Activated CD8-positive, alpha-beta T cell treated with anti-CD3 and anti-CD28 coated beads for 36 hours (primary cell): ENCODE measurements around the gene GPR4. TPM values are rescaled to one million over a fixed set of nuclear protein-coding genes. Genes with fewer than 3 reads are reported as not detected.

Source experiments
- ATAC-seq: fragments of 200-7000 bp; cut with Tn5 transposase; one replicate; pipeline ENCODE4 v1.10.0; 2021; ENCODE audit warnings: mild to moderate bottlenecking, moderate library complexity
- CTCF ChIA-PET: fragments of 350-600 bp; sonication (Branson Sonifier 250); formaldehyde crosslinking; loops from one replicate; lab custom pipeline; 2021; ENCODE audit warnings: antibody characterized with exemption; lab: Charles Lee
- POLR2A ChIA-PET: fragments of 350-600 bp; sonication (Branson Sonifier 250); formaldehyde crosslinking; loops from one replicate; lab custom pipeline; 2021; ENCODE audit warnings: antibody characterized with exemption; lab: Charles Lee
- DNase-seq: peaks from one replicate; pipeline ENCODE4 v3.0.0-alpha.2; 2020
- H3K27ac Mint-ChIP-seq: one replicate; pipeline ENCODE4 v1.8.0; 2021; ENCODE audit warnings: mild to moderate bottlenecking, mixed read lengths
- H3K27me3 Mint-ChIP-seq: one replicate; pipeline ENCODE4 v1.8.0; 2021; ENCODE audit warnings: mixed read lengths
- H3K36me3 Mint-ChIP-seq: one replicate; pipeline ENCODE4 v1.8.0; 2021; ENCODE audit warnings: low read depth, mixed read lengths
- H3K4me1 Mint-ChIP-seq: one replicate; pipeline ENCODE4 v1.8.0; 2021; ENCODE audit warnings: low read depth, mixed read lengths
- H3K4me3 Mint-ChIP-seq: one replicate; pipeline ENCODE4 v1.8.0; 2021; ENCODE audit warnings: mild to moderate bottlenecking, moderate library complexity, mixed read lengths
- H3K9me3 Mint-ChIP-seq: one replicate; pipeline ENCODE4 v1.8.0; 2021; ENCODE audit warnings: mixed read lengths
- intact Hi-C: fragments of 100-400 bp; cut with micrococcal nuclease; formaldehyde crosslinking; loops from one replicate; pipeline ENCODE4 v1.10.0; 2022
- total RNA-seq, 2 experiments: library from RNA; stranded (reverse); gene quantifications; one replicate each; pipeline ENCODE4 v1.2.3, GENCODE V29; 2021
- TF ChIP-seq, protein P1 (sequence below): fragments of 200-600 bp; IDR thresholded peaks from one replicate; pipeline ENCODE4 v1.8.0; 2022; ENCODE audit warnings: antibody characterized with exemption, mild to moderate bottlenecking

The GPR4 gene
- total RNA-seq, 2 experiments from 2014 or later: not detected

DNA sequence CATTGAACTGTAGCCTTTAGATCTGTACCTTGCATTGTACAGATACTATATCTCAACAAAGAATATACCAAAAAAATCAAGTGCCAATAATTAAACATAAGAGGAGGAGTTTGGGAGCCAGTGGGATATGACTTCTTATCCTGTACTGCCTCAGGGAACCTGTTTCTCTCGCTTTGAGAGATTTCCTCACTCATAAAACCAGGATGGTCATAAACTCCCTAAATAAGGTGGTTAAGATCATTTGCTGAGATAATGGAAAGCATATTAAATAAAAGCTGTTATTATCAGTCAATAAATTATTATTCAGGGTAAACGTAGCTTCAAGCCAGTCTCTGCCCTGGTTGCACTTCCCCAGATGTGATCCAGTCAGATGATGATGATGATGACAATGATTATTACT is 34.4 kb downstream of the GPR4 start:
- no peaks in the 10 kb centered on the region for H3K9me3 Mint-ChIP-seq
- no peak overlapping the region for H3K4me3 Mint-ChIP-seq
- no peak for ATAC-seq
- TF ChIP-seq, protein P1, sequence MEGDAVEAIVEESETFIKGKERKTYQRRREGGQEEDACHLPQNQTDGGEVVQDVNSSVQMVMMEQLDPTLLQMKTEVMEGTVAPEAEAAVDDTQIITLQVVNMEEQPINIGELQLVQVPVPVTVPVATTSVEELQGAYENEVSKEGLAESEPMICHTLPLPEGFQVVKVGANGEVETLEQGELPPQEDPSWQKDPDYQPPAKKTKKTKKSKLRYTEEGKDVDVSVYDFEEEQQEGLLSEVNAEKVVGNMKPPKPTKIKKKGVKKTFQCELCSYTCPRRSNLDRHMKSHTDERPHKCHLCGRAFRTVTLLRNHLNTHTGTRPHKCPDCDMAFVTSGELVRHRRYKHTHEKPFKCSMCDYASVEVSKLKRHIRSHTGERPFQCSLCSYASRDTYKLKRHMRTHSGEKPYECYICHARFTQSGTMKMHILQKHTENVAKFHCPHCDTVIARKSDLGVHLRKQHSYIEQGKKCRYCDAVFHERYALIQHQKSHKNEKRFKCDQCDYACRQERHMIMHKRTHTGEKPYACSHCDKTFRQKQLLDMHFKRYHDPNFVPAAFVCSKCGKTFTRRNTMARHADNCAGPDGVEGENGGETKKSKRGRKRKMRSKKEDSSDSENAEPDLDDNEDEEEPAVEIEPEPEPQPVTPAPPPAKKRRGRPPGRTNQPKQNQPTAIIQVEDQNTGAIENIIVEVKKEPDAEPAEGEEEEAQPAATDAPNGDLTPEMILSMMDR: no peak
- H3K27me3 Mint-ChIP-seq: no peaks in the 10 kb centered on the region
- no peak for DNase-seq
- peaks cover 5% of the 10 kb centered on the region for H3K36me3 Mint-ChIP-seq
- no peak overlapping the region for H3K27ac Mint-ChIP-seq
- ChIA-PET CTCF (interaction anchor here (1.6 to 3.6 kb wide), 2 partner anchors 10 to 82 kb away, joined by 5 to 25 read pairs; no protein-coding TSS in a partner anchor), POLR2A (no interaction called here)
- intact Hi-C loops: no loop called here
- H3K4me1 Mint-ChIP-seq: peaks cover 23% of the 10 kb centered on the region

DNA sequence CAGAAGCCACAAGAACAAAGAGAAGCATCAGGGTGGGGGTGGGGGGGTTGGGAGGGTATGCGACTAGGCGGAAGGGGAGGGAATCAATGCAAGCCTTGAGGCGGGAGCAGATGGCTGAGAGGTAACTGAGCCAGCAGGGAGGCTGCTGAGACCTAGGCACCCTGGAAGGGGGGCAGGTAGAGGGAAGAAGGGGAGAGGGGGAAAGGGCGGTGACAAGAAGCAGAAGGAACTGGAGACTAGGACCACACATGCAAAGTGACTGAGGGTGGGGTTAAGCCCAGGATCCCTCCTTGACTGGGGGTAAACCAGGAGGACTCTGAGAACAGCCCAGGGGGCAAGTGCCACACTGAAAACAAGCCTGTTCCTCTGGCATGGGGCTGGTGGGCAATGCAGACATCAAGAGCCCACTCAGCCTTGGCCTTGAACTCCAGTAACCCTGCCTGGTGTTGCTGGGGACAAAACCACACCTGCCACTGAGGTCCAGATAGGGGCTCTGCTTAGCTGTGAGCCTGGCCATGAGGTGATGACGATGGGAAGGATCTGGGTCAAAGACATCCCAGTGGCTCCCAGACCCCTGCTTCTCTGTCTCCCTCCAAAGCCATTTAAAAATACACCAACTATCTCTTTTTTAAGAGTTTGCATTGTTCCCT is 37.8 kb downstream of the GPR4 start:
- peaks cover 21% of the 10 kb centered on the region for H3K4me1 Mint-ChIP-seq
- no peaks in the 10 kb centered on the region for H3K27me3 Mint-ChIP-seq
- H3K9me3 Mint-ChIP-seq: no peaks in the 10 kb centered on the region
- no peak overlapping the region for H3K4me3 Mint-ChIP-seq
- TF ChIP-seq, protein P1: no peak
- POLR2A ChIA-PET: no interaction called here
- ATAC-seq (no peak), DNase-seq (no peak)
- intact Hi-C loops: no loop called here
- H3K27ac Mint-ChIP-seq: peak overlapping the region; percentile 91
- CTCF ChIA-PET: no interaction called here
- H3K36me3 Mint-ChIP-seq: peaks cover 7% of the 10 kb centered on the region

DNA sequence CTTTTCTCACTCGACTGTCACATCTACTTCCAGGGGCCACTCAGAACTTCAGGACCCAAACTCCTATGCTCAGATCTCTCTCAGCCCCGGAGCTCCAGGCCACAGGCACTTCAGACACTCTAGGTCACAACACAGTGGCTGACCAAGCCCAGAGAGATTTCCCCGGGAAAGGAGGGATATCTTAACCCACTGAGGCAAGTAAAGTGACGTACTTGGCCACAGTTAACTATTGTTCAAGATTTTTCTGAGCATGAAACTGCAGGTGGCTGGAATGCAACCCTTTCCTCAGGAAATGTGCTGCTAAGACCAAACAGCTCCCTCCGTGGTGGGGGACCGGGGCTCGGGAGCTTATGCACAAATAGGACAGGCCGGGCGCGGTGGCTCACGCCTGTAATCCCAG is 41.3 kb downstream of the GPR4 start:
- TF ChIP-seq, protein P1: no peak
- ChIA-PET CTCF (interaction anchor here (0.7 to 1.5 kb wide), 4 partner anchors 12 to 68 kb away, joined by 3 read pairs; no protein-coding TSS in a partner anchor), POLR2A (interaction anchor here (0.9 to 1.5 kb wide), 2 partner anchors 14 to 31 kb away, joined by 3 to 6 read pairs; no protein-coding TSS in a partner anchor)
- Mint-ChIP-seq H3K27me3 (no peaks in the 10 kb centered on the region), H3K36me3 (peaks cover 7% of the 10 kb centered on the region), H3K27ac (no peak overlapping the region), H3K9me3 (no peaks in the 10 kb centered on the region), H3K4me3 (no peak overlapping the region), H3K4me1 (peaks cover 30% of the 10 kb centered on the region)
- DNase-seq (no peak), ATAC-seq (no peak)
- intact Hi-C loops: no loop called here

DNA sequence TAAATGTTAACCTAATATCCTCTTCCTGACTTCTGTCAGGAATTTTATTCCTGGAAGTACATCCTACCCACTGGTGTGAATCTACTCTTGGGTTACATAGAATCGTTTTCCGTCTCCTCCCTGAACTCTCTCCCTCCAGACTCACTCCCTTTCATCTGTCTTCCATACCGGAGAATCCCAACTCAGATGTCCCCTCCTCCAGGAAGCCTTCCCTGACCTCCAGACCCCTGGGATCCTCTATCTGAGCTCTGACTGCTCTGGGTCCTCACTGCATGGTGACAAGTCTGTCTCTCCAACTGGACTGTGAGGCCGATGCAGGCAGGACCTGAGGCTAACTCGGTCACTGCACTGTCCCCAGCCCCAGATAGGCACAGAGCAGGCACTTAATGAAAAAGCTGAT is 42.0 kb downstream of the GPR4 start:
- CTCF ChIA-PET: interaction anchor here (0.7 to 1.5 kb wide), 4 partner anchors 11 to 67 kb away, joined by 3 read pairs; no protein-coding TSS in a partner anchor

More for the DNA sequence above, 42.0 kb downstream of the GPR4 start:
- Mint-ChIP-seq H3K36me3 (peaks cover 7% of the 10 kb centered on the region), H3K4me1 (peaks cover 30% of the 10 kb centered on the region), H3K9me3 (no peaks in the 10 kb centered on the region), H3K27ac (no peak overlapping the region), H3K4me3 (no peak overlapping the region), H3K27me3 (no peaks in the 10 kb centered on the region)
- DNase-seq (no peak), ATAC-seq (no peak)
- POLR2A ChIA-PET: interaction anchor here (0.9 to 1.5 kb wide), 3 partner anchors 14 to 31 kb away, joined by 3 to 6 read pairs (median 3); no protein-coding TSS in a partner anchor
- intact Hi-C loops: no loop called here
- TF ChIP-seq, protein P1: no peak
